Muscle of back (tissue), 13 donors: ENCODE measurements around the gene SHISA5. TPM values are rescaled to one million over a fixed set of nuclear protein-coding genes. Genes with fewer than 3 reads are reported as not detected.
"Not testable (repeated sequence)": the region's sequence is repeated elsewhere in the genome, so short reads cannot be mapped to it uniquely, and the experiment has no call there.

Experiments used
- DNase-seq, 3 donors: peaks; one replicate each; pipeline versions ENCODE4 v3.0.0 to v3.0.0-alpha.2; 2013
- long read RNA-seq, 9 donors: transcript quantifications; one replicate each; lab custom pipeline, GENCODE V29; 2026
- polyA plus RNA-seq, 10 donors: library from polyadenylated mRNA; unstranded; fragments of 120-200 nt; gene quantifications; one replicate each; pipeline ENCODE4 v1.2.1, GENCODE V29; 2013; ENCODE audit not compliant: insufficient read length in 10 of 10

Gene SHISA5, protein sequence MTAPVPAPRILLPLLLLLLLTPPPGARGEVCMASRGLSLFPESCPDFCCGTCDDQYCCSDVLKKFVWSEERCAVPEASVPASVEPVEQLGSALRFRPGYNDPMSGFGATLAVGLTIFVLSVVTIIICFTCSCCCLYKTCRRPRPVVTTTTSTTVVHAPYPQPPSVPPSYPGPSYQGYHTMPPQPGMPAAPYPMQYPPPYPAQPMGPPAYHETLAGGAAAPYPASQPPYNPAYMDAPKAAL
- 10 to 100 TPM; 54.3 to 89.5 (median 70.3) TPM for polyA plus RNA-seq
- long read RNA-seq, donor 1, transcript SHISA5-206 (4 exons, 1,839 nt) = major isoform, 24 of 43 reads
- long read RNA-seq, donor 1, transcript SHISA5-216 (3 exons, 1,908 nt) = minor isoform, 5 of 43 reads
- long read RNA-seq, donor 1, transcript SHISA5-201 (6 exons, 2,369 nt) = minor isoform, 5 of 43 reads
- long read RNA-seq, donor 1, partial matches to known transcripts = 9 of 43 reads
- long read RNA-seq, donor 1, other reads (novel, unspliced or antisense) = 0 of 43 reads
- long read RNA-seq, donor 2, transcript SHISA5-216 (3 exons, 1,908 nt) = major isoform, 9 of 37 reads
- long read RNA-seq, donor 2, transcript SHISA5-206 (4 exons, 1,839 nt) = major isoform, 9 of 37 reads
- long read RNA-seq, donor 2, partial matches to known transcripts = 18 of 37 reads
- long read RNA-seq, donor 2, other reads (novel, unspliced or antisense) = 0 of 37 reads
- long read RNA-seq, donor 3 = 0 reads
- long read RNA-seq, donor 4, transcript SHISA5-216 (3 exons, 1,908 nt) = minor isoform, 6 of 24 reads
- long read RNA-seq, donor 4, transcript SHISA5-206 (4 exons, 1,839 nt) = major isoform, 13 of 24 reads
- long read RNA-seq, donor 4, partial matches to known transcripts = 0 of 24 reads
- long read RNA-seq, donor 4, other reads (novel, unspliced or antisense) = 0 of 24 reads
- long read RNA-seq, donor 5, transcript SHISA5-216 (3 exons, 1,908 nt) = major isoform, 16 of 62 reads
- long read RNA-seq, donor 5, transcript SHISA5-201 (6 exons, 2,369 nt) = minor isoform, 8 of 62 reads
- long read RNA-seq, donor 5, transcript SHISA5-206 (4 exons, 1,839 nt) = minor isoform, 15 of 62 reads
- long read RNA-seq, donor 5, partial matches to known transcripts = 19 of 62 reads
- long read RNA-seq, donor 5, other reads (novel, unspliced or antisense) = 0 of 62 reads
- long read RNA-seq, donor 6, transcript SHISA5-201 (6 exons, 2,369 nt) = minor isoform, 7 of 28 reads
- long read RNA-seq, donor 6, transcript SHISA5-206 (4 exons, 1,839 nt) = major isoform, 15 of 28 reads
- long read RNA-seq, donor 6, transcript SHISA5-216 (3 exons, 1,908 nt) = minor isoform, 5 of 28 reads
- long read RNA-seq, donor 6, partial matches to known transcripts = 0 of 28 reads
- long read RNA-seq, donor 6, other reads (novel, unspliced or antisense) = 0 of 28 reads
- long read RNA-seq, donor 7, transcript SHISA5-206 (4 exons, 1,839 nt) = major isoform, 21 of 35 reads
- long read RNA-seq, donor 7, transcript SHISA5-201 (6 exons, 2,369 nt) = minor isoform, 11 of 35 reads
- long read RNA-seq, donor 7, partial matches to known transcripts = 0 of 35 reads
- long read RNA-seq, donor 7, other reads (novel, unspliced or antisense) = 0 of 35 reads
- long read RNA-seq, donor 8, transcript SHISA5-201 (6 exons, 2,369 nt) = minor isoform, 5 of 27 reads
- long read RNA-seq, donor 8, transcript SHISA5-206 (4 exons, 1,839 nt) = major isoform, 14 of 27 reads
- long read RNA-seq, donor 8, transcript SHISA5-216 (3 exons, 1,908 nt) = minor isoform, 8 of 27 reads
- long read RNA-seq, donor 8, partial matches to known transcripts = 0 of 27 reads
- long read RNA-seq, donor 8, other reads (novel, unspliced or antisense) = 0 of 27 reads
- long read RNA-seq, donor 9, transcript SHISA5-216 (3 exons, 1,908 nt) = major isoform, 5 of 11 reads
- long read RNA-seq, donor 9, partial matches to known transcripts = 0 of 11 reads
- long read RNA-seq, donor 9, other reads (novel, unspliced or antisense) = 0 of 11 reads

DNA sequence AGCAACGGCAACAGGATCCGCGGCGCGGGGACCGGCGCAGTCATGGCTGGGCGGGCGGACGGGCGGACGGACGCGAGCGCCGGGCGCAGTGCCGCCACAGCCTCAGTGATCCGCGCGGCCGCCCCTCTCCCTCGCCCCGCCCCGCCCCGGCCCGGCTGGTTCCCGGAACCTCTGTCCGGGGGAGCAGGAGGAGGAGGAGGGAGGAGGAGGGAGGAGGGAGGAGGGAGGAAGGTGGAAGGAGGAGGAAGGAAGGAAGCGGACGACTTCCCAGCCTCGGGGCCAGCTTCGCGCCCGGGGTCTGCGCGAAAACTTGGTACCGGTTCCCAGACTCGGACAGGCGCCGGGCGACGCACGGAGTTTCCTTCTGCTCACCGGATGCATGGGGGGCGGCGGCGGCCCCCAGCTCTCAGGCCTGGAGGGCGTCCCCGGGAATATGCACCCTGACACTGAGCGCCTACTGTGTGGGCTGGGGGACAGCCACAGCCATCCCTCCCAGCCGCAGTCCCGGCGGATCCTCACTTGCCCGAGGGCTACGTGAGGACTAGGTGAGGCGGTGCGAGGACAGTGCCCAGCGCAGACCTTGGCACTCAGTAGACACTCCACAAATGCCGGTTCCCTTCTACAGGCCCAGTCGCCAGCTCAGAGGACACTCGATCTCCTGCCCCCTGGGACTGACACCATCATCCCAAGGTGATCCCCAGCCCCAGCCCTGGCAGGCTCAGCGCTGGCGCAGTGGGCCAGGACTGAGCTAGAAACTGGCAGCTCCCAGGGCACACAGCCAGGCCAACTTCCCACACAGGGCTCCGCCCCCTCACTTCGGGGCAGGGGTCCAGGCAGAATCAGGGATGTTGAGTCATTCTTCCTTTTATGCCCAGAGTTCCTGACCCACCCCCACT is at the start of gene SHISA5:
SHISA5 (minus strand) TSS at position 124 of the 896 bp plus-strand sequence; CDS start at position 44, 80 bp downstream.
- DNase-seq = peak; percentile 49 to 88 (median 75)

DNA sequence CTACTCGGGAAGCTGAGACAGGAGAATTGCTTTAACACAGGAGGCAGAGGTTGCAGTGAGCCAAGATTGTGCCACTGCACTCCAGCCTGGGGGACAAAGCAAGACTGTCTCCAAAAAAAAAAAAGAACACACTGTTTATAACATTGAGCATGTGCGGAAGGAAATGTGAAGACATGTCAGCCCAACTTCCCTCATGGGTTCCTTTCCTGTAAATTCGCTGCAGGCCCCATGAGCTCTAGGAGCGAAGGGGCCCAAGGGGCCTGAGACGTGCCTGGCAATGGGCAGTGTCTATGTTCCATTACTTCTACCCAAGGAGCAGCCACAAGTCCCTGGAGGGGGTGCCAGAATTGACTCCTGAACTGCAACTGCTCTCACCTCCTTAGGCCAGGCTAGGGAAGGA is 49.4 kb upstream of the SHISA5 start:
- DNase-seq = no peak

DNA sequence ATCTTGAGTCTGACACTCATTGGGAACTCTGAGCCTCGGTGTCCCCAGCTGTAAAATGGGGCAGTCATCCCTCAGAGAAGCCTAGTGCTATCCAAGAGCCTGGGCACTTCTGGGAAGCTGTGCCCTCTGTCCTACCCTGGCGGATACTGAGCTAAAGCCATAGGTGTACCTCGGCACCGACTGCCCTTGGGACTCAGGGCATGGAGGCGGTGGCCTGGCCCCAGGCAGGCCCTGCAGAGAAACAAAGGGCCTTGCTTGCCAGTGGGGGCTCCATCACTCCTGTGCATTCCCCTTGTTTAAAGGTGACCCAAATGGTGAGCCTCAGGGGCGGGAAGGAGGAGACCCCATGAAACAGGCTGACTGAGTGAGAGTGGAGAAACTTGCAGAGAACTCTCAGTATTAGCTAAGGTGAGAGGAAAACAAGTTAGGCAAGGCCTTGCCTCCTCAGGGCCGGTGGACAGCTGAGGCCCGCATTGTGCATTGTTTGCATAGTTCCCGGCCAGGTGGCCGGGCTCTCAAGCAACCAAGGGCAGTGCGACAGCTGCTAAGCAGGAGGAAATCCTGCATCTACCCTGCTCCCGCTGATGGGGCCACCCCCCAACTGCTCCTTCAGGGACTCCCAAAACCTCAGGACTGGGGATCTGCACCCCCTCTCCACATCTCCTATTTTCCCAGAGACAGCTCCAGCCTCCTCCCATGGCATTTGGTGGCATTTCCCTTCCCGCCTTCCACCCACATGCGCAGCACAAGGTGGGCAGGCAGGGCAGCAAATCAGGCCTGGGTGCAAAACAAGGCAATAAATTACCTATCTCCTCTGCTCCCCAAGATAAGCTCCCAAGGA is 48.4 kb upstream of the SHISA5 start:
- DNase-seq = no peak

DNA sequence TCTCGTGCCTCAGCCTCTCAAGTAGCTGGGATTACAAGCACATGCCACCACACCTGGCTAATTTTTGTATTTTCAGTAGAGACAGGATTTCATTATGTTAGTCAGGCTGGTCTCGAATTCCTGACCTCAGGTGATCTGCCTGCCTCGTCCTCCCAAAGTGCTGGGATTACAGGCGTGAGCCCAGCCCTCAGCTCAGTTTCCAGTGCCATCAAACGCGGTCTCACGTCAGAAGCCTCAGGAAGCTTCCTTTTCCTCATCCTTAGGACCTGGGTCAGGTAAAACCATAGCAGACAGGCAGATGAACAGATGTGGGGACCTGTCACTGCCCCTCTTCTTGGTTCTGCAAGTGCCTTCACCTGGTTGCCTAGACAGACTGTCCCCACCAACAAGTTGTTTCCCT is 47.7 kb upstream of the SHISA5 start:
- not testable (repeated sequence) for DNase-seq

DNA sequence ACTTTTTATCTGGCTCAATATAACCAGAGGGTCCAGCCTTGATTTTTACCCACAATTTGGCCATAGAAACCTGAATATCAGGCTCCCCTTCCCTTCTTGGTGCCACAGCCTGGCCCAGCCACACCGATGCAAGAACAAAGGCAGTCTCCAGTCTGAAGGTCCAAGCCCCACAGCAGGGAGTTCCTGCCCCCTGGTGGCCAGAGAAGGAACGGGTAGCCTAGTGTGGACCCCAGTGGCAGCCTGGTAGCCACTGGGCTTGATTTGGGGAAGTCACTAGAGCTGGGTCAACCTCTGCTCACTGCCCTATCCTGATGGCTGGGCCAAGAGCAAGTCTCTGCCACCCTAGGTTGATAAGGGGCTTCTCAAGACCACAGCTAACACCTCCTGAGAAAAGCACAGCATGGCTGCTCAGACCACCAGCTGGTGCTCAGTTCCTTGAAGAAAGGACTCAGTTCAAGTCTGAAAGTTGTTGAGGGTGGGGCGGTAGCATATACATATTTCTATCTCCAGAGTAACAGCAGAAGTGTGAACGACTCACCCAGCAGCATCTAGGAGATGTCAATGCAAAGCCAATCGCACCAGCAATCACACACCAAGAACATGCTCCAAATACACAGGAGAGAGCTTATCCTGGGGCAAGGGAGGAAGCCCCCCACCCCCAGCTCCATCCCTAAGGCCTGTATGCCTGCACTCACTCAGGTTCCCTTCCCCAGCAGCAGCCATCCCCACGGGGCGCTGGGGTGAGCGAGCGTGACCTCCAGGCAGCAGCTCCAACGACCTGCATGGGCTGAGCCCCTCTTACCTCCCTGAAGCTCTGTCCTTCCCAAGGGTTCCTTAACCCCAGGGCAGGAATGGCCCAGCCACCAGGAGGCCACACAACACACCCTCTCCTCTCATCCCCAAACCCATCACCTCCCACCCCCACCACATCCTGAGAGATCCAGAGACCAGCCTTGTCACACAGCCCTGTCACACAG is 45.0 kb upstream of the SHISA5 start:
- DNase-seq = peak; percentile 51 to 83 (median 71)

DNA sequence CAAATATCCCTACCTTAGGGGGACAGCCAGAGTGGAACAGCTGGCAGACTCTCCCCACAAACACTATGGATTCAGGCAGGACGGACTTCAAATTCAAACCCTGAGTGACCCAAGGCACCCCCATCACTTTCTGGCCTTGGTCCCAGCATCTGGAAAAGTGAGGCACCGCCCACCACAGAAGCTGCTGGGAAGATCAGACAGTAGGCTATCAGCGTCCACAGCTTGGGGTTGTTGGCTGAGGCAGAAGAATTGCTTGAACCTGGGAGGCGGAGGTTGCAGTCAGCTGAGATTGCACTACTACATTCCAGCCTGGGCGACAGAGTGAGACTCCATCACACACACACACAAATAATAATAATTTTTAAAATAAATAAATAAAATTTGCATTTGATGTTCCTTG is 44.2 kb upstream of the SHISA5 start:
- DNase-seq = peak in 1 of 3 donors; percentile 40

DNA sequence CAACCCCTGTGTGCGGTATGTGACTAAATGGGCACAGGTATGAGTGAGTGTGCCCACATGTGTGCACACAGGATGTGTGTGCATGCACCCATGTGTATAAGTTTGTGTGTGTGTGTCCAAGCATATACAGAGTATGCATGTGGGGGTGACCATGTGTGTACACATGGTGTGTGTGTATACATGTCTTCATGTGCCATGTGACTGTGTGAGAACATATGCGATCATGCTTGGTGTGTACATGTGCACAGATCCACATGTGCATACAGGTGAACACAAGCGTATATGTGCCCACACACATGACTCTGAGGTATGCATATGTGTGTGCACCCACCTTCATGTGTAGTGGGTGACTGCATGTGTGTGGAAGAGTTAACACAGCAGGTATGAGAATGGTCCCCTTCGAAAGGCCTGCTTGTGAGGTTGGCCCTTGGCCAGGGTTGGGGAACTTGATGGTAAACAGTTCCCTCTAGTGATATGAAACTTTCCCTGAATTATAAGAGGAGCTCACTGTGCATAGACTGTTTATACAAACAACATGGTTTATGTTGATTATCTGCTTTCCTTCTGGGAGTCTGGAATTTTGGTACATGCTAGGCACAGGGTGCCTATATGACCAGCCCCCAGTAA is 42.3 kb upstream of the SHISA5 start:
- DNase-seq = no peak

DNA sequence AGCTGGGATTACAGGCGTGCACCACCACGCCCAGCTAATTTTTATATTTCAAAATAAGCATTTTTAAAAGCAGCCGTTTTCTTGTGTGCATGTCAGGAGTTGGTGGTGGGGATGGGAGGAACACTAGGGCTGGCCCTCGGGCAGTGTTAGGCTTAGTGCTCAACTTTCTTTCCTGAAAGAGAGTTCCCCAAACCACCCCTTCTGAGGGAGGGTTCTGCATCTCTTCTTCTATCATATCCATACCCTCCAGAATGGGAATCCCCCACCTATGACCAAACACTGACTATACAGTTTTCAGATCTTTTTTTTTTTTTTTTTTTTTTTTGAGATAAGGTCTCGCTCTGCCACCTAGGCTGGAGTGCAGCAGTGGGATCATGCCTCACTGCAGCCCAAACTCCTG is 40.2 kb upstream of the SHISA5 start:
- no peak for DNase-seq

DNA sequence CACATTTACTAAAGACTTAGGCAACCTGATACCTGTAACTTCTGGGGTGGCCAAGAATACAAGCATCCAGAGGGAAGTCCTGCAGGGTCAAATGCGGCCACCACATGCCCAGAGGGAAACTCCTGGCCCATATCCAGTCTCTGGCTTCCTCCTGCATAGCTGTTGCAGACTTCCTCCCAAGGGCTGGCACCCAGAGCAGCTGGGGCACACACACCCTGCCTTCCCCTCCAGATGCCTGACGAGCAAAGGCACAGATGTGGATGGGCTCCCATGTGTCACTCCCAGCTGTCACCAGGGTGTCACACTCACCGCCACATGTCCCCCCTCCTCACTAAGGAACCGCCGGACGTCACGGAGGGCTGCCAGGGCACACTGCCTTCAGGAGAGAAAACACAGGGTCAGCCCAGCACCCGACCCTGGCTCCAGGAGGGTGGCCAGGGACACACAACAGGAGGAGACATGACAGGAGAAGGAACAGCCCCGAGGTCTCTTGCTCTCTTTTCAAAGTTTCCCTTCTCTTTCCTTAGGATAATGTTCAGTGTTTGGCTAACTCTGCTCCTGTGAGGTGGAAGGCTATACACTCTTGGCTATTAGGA is 39.4 kb upstream of the SHISA5 start:
- DNase-seq = peak in 1 of 3 donors; percentile 54

DNA sequence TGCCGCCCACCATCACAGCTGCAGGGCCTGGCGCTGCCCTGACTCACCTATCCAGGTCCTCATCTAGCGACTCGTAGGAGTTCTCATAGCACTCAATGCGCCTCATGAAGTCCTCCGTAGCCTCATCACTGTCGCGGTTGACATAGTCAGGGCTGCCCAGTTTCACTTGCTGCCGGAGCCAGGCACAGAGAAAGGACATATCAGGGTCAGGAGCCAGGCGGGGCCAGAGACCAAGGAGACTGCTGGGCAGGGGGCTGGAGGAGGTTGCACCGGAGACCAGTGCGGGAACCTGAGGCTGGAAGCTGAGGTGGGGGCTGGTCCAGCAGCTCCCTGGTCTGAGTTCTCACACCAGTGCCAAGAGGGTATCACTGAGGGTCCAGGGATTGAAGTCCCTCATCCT is 34.5 kb upstream of the SHISA5 start:
- no peak for DNase-seq

DNA sequence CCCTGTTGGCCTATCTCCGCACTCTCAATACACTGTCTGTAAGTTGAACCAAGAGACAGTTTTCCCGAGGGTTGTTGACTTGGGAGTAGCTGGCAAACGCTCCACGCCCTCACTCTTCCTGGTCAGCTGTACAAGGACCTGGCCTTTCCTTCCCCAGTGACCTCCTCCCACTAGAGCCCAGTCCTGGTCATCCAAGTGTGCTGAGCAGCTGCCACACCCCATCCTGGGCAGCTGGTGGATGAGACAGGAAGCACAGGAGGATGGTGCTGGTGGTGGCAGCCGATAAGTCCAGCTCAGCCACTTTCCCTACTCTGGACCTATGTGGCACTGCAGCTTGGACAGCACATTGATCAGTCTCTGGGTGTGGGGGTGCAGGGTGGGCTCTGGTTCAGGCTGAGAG is 32.8 kb upstream of the SHISA5 start:
- DNase-seq = no peak

DNA sequence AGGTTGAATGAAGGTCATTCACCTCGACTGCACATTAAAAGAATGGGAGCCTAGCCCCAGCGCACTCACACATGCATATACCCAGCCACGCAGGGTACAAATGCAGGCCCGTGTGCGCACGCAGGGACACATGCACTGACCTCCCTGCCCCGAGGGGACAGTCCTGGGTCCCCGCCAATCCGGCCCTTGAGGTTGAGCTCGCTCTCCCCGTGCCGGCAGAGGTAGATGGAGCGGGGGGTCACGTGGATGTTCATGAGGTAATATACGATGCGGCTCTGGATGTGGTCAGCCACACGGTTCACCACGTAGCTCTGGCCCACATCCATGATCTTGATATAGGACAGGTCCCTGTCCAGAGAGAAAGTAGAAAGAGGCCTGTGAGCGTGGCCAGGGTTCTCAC is 32.1 kb upstream of the SHISA5 start:
- DNase-seq = no peak

DNA sequence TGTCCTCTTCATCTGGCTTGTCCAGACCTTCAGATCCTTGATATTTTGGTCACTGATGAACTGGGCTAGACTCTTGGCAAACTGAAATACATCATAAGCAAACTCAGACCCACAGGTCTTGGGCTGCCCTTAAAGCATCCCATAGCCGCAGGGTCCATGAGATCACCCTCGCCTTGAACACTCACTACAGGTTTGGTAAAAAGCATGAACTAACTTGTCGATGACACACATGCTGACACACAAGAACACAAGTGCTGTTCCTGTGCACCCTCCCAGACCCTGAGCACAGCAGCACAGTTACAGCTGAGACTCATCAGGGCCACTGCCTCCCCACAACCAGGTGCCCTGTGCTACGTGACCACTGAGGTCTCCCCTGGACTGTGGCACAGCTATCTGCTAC is 31.6 kb upstream of the SHISA5 start:
- no peak for DNase-seq

DNA sequence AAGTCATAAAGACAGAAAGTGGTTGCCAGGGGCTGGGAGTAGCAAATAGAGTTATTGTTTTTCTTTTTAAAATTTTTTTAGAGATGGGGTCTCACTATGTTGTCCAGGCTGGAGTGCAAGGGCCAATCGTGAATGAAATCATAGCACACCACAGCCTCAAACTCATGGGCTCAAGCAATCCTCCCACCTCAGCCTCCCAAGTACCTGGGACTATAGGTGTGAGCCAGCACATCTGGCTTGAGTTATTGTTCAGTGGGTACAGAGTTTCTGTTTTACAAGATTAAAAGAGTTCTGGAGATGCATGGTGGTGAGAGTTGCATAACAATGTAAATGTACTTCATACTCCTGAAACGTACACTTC is 29.0 kb upstream of the SHISA5 start:
- no peak for DNase-seq

DNA sequence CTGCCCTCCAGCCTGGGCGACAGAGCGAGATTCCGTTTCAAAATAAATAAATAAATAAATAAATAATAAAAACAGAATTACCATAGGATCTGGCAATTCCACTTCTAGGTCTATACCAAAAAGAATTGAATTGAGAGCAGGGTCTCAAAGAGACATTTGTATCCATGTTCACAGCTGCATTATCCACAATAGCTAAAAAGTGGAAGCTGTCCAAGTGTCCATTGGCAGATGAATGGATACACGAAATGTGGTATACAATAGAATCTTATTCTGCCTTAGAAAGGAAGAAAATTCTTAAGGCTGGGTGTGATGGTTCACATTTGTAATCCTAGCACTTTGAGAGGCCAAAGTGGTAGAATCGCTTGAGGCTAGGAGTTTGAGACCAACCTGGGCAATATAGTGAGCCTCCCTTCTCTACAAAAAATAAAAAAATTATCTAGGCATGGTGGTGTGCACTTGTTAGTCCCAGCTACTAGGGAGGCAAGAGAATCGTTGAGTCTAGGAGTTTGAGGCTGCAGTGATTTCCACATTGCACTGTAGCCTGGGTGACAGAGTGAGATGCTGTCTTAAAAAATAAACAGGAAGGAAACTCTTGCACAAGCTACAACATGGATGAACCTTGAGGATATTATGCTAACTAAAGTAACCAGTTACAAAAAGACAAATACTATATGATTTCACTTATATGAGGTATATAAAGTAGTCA is 28.4 kb upstream of the SHISA5 start:
- DNase-seq = no peak

DNA sequence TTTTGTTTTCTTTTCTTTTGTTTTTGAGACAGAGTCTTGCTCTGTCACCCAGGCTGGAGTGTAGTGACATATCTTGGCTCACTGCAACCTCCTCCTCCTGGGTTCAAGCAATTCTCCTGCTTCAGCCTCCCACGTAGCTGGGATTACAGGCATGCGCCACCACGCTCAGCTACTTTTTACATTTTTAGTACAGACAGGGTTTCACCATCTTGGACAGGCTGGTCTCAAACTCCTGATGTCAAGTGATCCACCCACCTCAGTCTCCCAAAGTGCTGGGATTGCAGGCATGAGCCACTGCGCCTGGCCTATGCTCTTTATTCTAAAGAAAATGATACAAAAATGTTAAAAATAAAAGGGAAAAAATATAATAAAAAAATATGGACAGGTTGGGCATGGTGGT is 26.7 kb upstream of the SHISA5 start:
- not testable (repeated sequence) for DNase-seq
